Left renal cortex interstitium (tissue), 4 donors: ENCODE measurements around the gene ZNHIT6. TPM values are rescaled to one million over a fixed set of nuclear protein-coding genes. Genes with fewer than 3 reads are reported as not detected.

Source experiments
- DNase-seq, 4 donors: peaks; one replicate each; pipeline ENCODE4 v3.0.0-alpha.2; 2013; ENCODE audit warnings: low read depth in 4 of 4, low spot score in 2 of 4, missing footprints in 1 of 4
- polyA plus RNA-seq, 4 donors: library from polyadenylated mRNA; unstranded; fragments of 120-200 nt; gene quantifications; one replicate each; pipeline ENCODE4 v1.2.1, GENCODE V29; 2013; ENCODE audit not compliant: insufficient read length in 4 of 4

Gene ZNHIT6
- polyA plus RNA-seq, 4 donors = 25.4 to 31.4 (median 29.3) TPM

DNA sequence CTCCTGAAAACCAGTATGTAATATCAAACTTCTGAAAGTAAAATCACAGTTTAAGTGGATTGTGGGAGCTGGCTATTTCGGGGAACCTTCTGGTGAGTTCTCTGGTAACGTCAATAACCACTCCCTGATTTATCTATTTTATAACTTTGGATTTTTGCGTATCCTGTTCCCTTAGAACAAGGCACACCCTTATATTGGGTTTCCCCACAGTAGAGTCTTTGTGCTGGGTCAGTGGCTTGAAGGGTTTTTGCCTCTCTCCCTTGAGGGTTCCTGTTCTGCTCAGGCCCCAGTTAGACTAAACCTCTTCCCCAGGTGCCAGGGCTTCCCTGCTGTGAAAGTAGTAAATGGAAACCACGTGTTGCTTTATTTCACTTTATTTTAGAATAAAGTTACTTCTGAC, 106.3 kb downstream of the ZNHIT6 start:
- no peak for DNase-seq

- DNase-seq = no peak
These were observed 108.6 kb downstream of the ZNHIT6 start for GRCh38 chr1:85599681-85600080.

Other genes with a start within 250 kb of the ZNHIT6 start
- 100 to 1,000 TPM; 117 to 127 (median 120) TPM for gene DDAH1, start 243.3 kb downstream of the ZNHIT6 start, polyA plus RNA-seq
- 100 to 1,000 TPM in 1 of 4 donors, 10 to 100 TPM in 3; 77.5 to 155 (median 85.7) TPM for gene CCN1, start 127.7 kb downstream of the ZNHIT6 start, polyA plus RNA-seq